ENCODE measurements around the gene CACNB2. TPM values are rescaled to one million over a fixed set of nuclear protein-coding genes. Genes with fewer than 3 reads are reported as not detected.

Gene CACNB2
- total and polyA plus RNA-seq, 10 of the 15 experiments (the other 5 are each of a cell fraction or from before 2014, with no cell fraction given) = 0.62 to 8.1 (median 1.2) TPM

GRCh38 chr10:18185621-18186020, 45.4 kb downstream of the CACNB2 start:
- WGBS (ENCODE audit: insufficient coverage, insufficient replicate concordance, low lambda C conversion rate, missing lambda C conversion rate) = 43% methylated on average over 3 of the region's 3 CpGs
- H3K4me3 ChIP-seq = no peak overlapping the region
- ChIA-PET RAD21 (ENCODE audit: unreplicated experiment) (no interaction called here), POLR2A (no interaction called here), CTCF (no interaction called here), SMC1A (ENCODE audit: uncharacterized antibody, unreplicated experiment) (interaction anchor here (0.6 kb wide), 1 partner anchor 165 kb away, joined by 3 read pairs; no protein-coding TSS in a partner anchor)
- H3K27me3 ChIP-seq (replicated peaks in 1 of 2; ENCODE audit: control insufficient read depth in 2 of 2, insufficient read depth in 2 of 2, low read length in 1 of 2) = no peaks in the 10 kb centered on the region
- H3K4me2 ChIP-seq (ENCODE audit: control insufficient read depth, insufficient read depth) = no peak overlapping the region
- no peaks in the 10 kb centered on the region for H3K36me3 ChIP-seq (ENCODE audit: control insufficient read depth in 2 of 2, insufficient read depth in 2 of 2, low read length in 1 of 2)
- H3K9ac ChIP-seq (ENCODE audit: control insufficient read depth, insufficient read depth, low read length) = no peak overlapping the region
- ATAC-seq = no peak
- no peaks in the 10 kb centered on the region for H3K9me3 ChIP-seq (replicated peaks; ENCODE audit: control insufficient read depth, insufficient read depth, low read length)
- no peak for FAIRE-seq
- intact Hi-C loops (cut with micrococcal nuclease; ENCODE audit: unreplicated experiment) = no loop called here
- H2AFZ ChIP-seq (ENCODE audit: control insufficient read depth, low read depth, low read length) = no peak overlapping the region
- DNase-seq (ENCODE audit: low read depth, low spot score) = no peak
- TF ChIP-seq CEBPB (IDR thresholded peaks at IDR 0.05; ENCODE audit: borderline replicate concordance in 1 of 2, low read depth in 2 of 2, low read length in 2 of 2) (no peak), STAT3 (IDR thresholded peaks at IDR 0.05; ENCODE audit: low read depth, low read length) (no peak), RAD51 (IDR thresholded peaks at IDR 0.05) (no peak), HDAC2 (IDR thresholded peaks at IDR 0.05) (no peak), GABPA (IDR thresholded peaks at IDR 0.05; ENCODE audit: low read depth) (no peak), FOXM1 (IDR thresholded peaks at IDR 0.05; ENCODE audit: low read depth, low read length) (no peak), PKNOX1 (IDR thresholded peaks at IDR 0.05) (no peak), ETV6 (conservative IDR thresholded peaks at IDR 0.05 in 1 of 2, IDR thresholded peaks at IDR 0.05 in 1 of 2; ENCODE audit: borderline replicate concordance in 1 of 2, low read depth in 1 of 2) (no peak), MAX (IDR thresholded peaks at IDR 0.05; ENCODE audit: low read depth, low read length) (no peak), TAF1 (IDR thresholded peaks at IDR 0.05; ENCODE audit: borderline replicate concordance, low read depth, low read length) (no peak), POLR2AphosphoS5 (IDR thresholded peaks at IDR 0.05; ENCODE audit: low read length) (no peak), TCF3 (IDR thresholded peaks at IDR 0.05; ENCODE audit: borderline replicate concordance, insufficient read depth, low read depth, low read length) (no peak), MTA2 (IDR thresholded peaks at IDR 0.05; ENCODE audit: low read depth) (no peak), ELK1 (IDR thresholded peaks at IDR 0.05; ENCODE audit: low read depth, low read length) (no peak), TBL1XR1 (IDR thresholded peaks at IDR 0.05; ENCODE audit: low read depth, low read length) (no peak), ZNF207 (IDR thresholded peaks at IDR 0.05; ENCODE audit: borderline replicate concordance) (no peak), MYB (IDR thresholded peaks at IDR 0.05; ENCODE audit: borderline replicate concordance, low read depth, low read length) (no peak), NKRF (conservative IDR thresholded peaks at IDR 0.05) (no peak), ZNF622 (IDR thresholded peaks at IDR 0.05) (no peak)
- BruUV-seq (replicated peaks) = no TSS peak
- in situ Hi-C loops (cut with MboI) = no loop called here
- H3K79me2 ChIP-seq (ENCODE audit: control insufficient read depth, insufficient read depth, low read length) = no peaks in the 10 kb centered on the region
- no peak overlapping the region for H3K27ac ChIP-seq (ENCODE audit: control insufficient read depth, insufficient read depth)
- no peaks in the 10 kb centered on the region for H4K20me1 ChIP-seq (ENCODE audit: control insufficient read depth, insufficient read depth)
- no peaks in the 10 kb centered on the region for H3K4me1 ChIP-seq (ENCODE audit: control insufficient read depth, insufficient read depth, low read length)

All from GM12878 (cell line).